OCI-LY3 (cell line): ENCODE measurements around the gene TTC21B.

Source experiments
- H2AFZ ChIP-seq: fragments of 200-600, 300-600 bp; shearing (Covaris generic); 2 replicates; pipeline ENCODE4 v1.6.0; 2014; ENCODE audit warnings: antibody characterized with exemption, low read depth, low read length
- H3K27ac ChIP-seq: fragments of 200-600, 300-600 bp; sonication (generic); 2 replicates; pipeline ENCODE4 v1.5.1; 2014; ENCODE audit warnings: mild to moderate bottlenecking, low read length, moderate library complexity, mixed read lengths
- H3K27me3 ChIP-seq: fragments of 200-600, 300-600 bp; sonication (generic); 2 replicates; pipeline ENCODE4 v1.6.1; 2014; ENCODE audit warnings: low read depth, low read length, mixed read lengths
- H3K36me3 ChIP-seq: fragments of 200-600, 300-600 bp; sonication (generic); replicated peaks from 2 replicates; pipeline ENCODE3; 2014; ENCODE audit warnings: low read depth, low read length, mixed read lengths
- H3K4me1 ChIP-seq: fragments of 300-600, 200-600 bp; sonication (generic); 2 replicates; pipeline ENCODE4 v1.6.1; 2014; ENCODE audit warnings: low read length, mixed read lengths
- H3K4me2 ChIP-seq: fragments of 200-600, 300-600 bp; sonication (generic); 2 replicates; pipeline ENCODE4 v1.6.1; 2014; ENCODE audit warnings: low read length, mixed read lengths
- H3K4me3 ChIP-seq: fragments of 300-600, 200-600 bp; sonication (generic); 2 replicates; pipeline ENCODE4 v1.5.1; 2014; ENCODE audit warnings: antibody characterized with exemption, mild to moderate bottlenecking, low read length, moderate library complexity
- H3K79me2 ChIP-seq: fragments of 300-600, 200-600 bp; shearing (Covaris generic); 2 replicates; pipeline ENCODE4 v1.6.1; 2014; ENCODE audit warnings: mild to moderate bottlenecking, low read length, mixed read lengths
- H3K9ac ChIP-seq: fragments of 300-600, 200-600 bp; shearing (Covaris generic); 2 replicates; pipeline ENCODE4 v1.6.0; 2014; ENCODE audit warnings: mild to moderate bottlenecking, low read length, moderate library complexity
- H3K9me3 ChIP-seq: fragments of 200-600, 300-600 bp; shearing (Covaris generic); 2 replicates; pipeline ENCODE4 v1.6.1; 2014; ENCODE audit warnings: low read length, mixed read lengths; ENCODE audit not compliant: insufficient read depth
- H4K20me1 ChIP-seq: fragments of 200-600, 300-600 bp; sonication (generic); 2 replicates; pipeline ENCODE4 v1.6.1; 2016; ENCODE audit warnings: low read length, mixed read lengths; ENCODE audit not compliant: insufficient read depth
- EZH2phosphoT487 ChIP-seq: fragments of 200-600 bp; shearing (Covaris generic); IDR thresholded peaks from 2 replicates; pipeline ENCODE4 v1.6.1; 2018; ENCODE audit warnings: antibody characterized with exemption, mixed run types, low read depth
- TF ChIP-seq, protein P1 (sequence below): fragments of 200-600, 300-600 bp; sonication (generic); IDR thresholded peaks from 2 replicates; pipeline ENCODE4 v1.5.1; 2014; ENCODE audit warnings: antibody characterized with exemption, low read length, low read depth

The TTC21B gene

DNA sequence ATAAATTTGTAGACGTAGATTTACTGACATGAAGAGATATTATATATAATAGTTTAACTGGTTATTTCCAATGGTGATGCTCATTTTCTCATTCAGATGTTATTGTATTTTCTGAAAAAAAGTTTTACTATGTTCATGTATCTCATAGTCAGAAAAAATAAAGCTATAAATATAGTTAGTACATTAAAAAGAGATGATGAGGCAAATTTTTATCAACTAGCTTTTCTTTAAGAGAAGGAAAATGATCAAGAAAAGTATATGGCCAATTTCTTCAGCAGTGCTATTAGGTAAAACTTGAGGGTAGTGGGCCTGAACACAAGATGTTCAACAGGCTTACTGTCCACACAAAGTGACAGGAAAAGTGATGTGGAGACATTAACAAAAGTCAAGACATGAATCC, 11.7 kb downstream of the TTC21B start:
- Histone ChIP-seq H3K27me3 (no peaks in the 10 kb centered on the region), H3K27ac (no peak overlapping the region), H3K4me1 (no peaks in the 10 kb centered on the region), H3K9me3 (no peaks in the 10 kb centered on the region), H2AFZ (no peak overlapping the region), H4K20me1 (no peaks in the 10 kb centered on the region), H3K4me3 (no peak overlapping the region), H3K4me2 (no peak overlapping the region), H3K79me2 (no peaks in the 10 kb centered on the region), H3K9ac (no peak overlapping the region), H3K36me3 (peaks cover 37% of the 10 kb centered on the region)
- TF ChIP-seq, protein P1, sequence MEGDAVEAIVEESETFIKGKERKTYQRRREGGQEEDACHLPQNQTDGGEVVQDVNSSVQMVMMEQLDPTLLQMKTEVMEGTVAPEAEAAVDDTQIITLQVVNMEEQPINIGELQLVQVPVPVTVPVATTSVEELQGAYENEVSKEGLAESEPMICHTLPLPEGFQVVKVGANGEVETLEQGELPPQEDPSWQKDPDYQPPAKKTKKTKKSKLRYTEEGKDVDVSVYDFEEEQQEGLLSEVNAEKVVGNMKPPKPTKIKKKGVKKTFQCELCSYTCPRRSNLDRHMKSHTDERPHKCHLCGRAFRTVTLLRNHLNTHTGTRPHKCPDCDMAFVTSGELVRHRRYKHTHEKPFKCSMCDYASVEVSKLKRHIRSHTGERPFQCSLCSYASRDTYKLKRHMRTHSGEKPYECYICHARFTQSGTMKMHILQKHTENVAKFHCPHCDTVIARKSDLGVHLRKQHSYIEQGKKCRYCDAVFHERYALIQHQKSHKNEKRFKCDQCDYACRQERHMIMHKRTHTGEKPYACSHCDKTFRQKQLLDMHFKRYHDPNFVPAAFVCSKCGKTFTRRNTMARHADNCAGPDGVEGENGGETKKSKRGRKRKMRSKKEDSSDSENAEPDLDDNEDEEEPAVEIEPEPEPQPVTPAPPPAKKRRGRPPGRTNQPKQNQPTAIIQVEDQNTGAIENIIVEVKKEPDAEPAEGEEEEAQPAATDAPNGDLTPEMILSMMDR, result no peak
- TF ChIP-seq EZH2phosphoT487, result no peak

DNA sequence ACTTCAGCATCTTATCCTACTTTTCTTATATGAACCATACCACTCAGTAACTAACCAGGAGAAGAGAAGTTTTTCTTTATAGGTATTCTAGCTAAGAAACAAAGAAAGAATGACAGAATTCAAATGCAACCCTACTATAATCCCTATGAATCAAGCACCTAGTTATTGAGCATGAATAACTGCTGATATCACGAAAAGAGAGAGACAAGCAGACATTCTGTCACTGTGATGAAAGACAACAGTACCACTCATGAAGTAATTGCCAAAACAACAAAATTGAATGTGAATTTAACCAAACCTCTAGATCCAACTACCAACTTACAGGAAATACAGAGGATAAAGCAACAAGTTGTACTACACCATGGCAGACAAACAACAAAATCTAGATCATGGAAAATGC, 15.3 kb downstream of the TTC21B start:
- Histone ChIP-seq H3K4me2 (no peak overlapping the region), H3K36me3 (peaks cover 39% of the 10 kb centered on the region), H3K27ac (no peak overlapping the region), H4K20me1 (no peaks in the 10 kb centered on the region), H3K4me3 (no peak overlapping the region), H2AFZ (no peak overlapping the region), H3K4me1 (no peaks in the 10 kb centered on the region), H3K79me2 (no peaks in the 10 kb centered on the region), H3K9ac (no peak overlapping the region), H3K9me3 (no peaks in the 10 kb centered on the region), H3K27me3 (no peaks in the 10 kb centered on the region)
- no peak for TF ChIP-seq EZH2phosphoT487
- TF ChIP-seq, protein P1, result no peak

DNA sequence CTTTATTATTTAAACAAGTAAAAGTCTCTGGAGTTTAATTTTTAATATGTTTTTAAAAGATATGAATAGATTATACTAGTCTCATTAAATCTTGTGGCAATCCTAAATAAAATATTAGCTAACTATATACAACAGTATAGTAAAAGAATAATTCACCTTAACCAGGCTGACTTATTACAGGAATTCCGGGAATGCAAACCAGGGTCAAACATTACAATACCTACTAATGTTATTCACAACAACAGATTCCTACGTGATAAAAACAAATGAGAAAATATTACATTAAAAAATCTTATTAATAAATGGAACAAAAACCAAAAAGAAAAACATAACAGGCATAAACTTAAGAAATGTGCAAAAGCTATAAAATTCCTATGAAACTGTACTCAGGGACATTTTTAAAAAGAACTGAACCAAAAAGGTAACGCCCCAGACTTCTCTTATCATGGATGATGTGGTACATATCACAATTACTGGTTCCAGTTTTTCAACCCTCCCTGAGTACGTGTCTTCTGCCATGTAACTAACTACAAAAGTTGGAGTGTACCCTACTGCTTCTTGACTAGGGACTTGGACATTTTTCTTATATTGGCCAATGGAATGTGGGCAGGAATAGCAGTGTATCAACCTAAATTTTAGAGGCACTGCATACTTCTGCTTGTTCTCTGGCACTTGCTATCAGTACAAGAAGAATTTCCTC, 20.2 kb downstream of the TTC21B start:
- Histone ChIP-seq H4K20me1 (no peaks in the 10 kb centered on the region), H3K4me1 (no peaks in the 10 kb centered on the region), H3K4me3 (no peak overlapping the region), H3K36me3 (peaks cover 31% of the 10 kb centered on the region), H3K79me2 (no peaks in the 10 kb centered on the region), H3K27ac (no peak overlapping the region), H3K27me3 (no peaks in the 10 kb centered on the region), H3K4me2 (no peak overlapping the region), H3K9me3 (no peaks in the 10 kb centered on the region), H3K9ac (no peak overlapping the region), H2AFZ (no peak overlapping the region)
- TF ChIP-seq EZH2phosphoT487, result no peak
- TF ChIP-seq, protein P1, result no peak

DNA sequence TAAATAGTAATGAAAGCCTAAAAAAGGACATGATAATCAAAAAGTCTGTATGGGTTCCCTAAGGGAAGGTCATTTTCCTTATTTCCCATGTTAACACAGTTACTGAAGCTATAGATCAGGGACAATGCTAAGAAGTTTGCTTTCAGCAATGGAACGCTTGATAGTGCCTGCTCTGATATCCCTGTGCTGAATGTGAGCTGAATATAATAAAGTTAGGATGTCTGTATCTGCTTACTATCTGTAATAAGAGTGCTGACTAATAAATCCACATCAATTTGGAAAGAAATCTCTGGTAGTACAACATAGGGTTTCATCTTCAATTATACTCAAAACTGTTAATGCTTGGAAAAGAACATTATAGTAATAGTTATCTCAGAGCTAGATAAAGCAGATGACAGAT, 25.8 kb downstream of the TTC21B start:
- H3K36me3 ChIP-seq, result peaks cover 39% of the 10 kb centered on the region
- H3K4me1 ChIP-seq, result no peaks in the 10 kb centered on the region
- no peaks in the 10 kb centered on the region for H3K27me3 ChIP-seq
- H4K20me1 ChIP-seq, result no peaks in the 10 kb centered on the region
- no peak overlapping the region for H3K4me3 ChIP-seq
- no peaks in the 10 kb centered on the region for H3K79me2 ChIP-seq
- no peak overlapping the region for H3K9ac ChIP-seq
- no peaks in the 10 kb centered on the region for H3K9me3 ChIP-seq
- no peak for TF ChIP-seq EZH2phosphoT487
- TF ChIP-seq, protein P1, result no peak
- H3K4me2 ChIP-seq, result no peak overlapping the region
- no peak overlapping the region for H3K27ac ChIP-seq
- no peak overlapping the region for H2AFZ ChIP-seq
